Body of pancreas (tissue), 4 donors: ENCODE measurements around the gene TRMT1.

ENCODE experiments used
- POLR2A ChIP-seq, 3 donors: fragments of 450-650 bp; IDR thresholded peaks; one replicate each; pipeline ENCODE4 v1.6.1; 2016; ENCODE audit warnings: antibody characterized with exemption in 3 of 3, mild to moderate bottlenecking in 2 of 3
- TF ChIP-seq, protein P1 (sequence below), 7 experiments: fragments of 450-650 bp in 4 of 7; fragments of 200-600 bp in 3 of 7; sonication (generic) in 3 of 7; IDR thresholded peaks; one replicate each; pipeline ENCODE4 v1.5.1; 2016 to 2019; ENCODE audit warnings: antibody characterized with exemption in 7 of 7

DNA sequence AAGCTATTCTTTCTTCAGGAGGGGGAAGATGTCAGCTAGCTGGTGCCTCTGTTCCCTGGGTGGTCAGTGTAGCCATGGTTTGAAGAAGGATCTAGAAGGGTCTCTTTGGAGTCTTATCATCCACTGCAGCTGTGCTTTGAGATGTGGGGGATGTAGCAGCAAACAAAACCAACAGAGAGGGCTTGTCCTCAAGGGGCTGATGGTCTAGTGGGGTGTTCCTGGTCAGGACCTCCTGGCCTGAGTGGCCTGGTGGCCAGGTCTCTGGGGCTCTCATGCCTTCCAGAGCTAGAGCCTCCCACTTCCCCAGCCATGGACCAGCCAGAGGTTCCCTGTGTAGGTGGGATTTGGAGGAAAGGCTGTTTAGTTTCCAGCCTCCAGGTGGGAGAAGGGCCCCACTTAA, 54.2 kb downstream of the TRMT1 start:
- TF ChIP-seq, protein P1, sequence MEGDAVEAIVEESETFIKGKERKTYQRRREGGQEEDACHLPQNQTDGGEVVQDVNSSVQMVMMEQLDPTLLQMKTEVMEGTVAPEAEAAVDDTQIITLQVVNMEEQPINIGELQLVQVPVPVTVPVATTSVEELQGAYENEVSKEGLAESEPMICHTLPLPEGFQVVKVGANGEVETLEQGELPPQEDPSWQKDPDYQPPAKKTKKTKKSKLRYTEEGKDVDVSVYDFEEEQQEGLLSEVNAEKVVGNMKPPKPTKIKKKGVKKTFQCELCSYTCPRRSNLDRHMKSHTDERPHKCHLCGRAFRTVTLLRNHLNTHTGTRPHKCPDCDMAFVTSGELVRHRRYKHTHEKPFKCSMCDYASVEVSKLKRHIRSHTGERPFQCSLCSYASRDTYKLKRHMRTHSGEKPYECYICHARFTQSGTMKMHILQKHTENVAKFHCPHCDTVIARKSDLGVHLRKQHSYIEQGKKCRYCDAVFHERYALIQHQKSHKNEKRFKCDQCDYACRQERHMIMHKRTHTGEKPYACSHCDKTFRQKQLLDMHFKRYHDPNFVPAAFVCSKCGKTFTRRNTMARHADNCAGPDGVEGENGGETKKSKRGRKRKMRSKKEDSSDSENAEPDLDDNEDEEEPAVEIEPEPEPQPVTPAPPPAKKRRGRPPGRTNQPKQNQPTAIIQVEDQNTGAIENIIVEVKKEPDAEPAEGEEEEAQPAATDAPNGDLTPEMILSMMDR (IDR thresholded peaks at IDR 0.05) = no peak
- no peak for TF ChIP-seq POLR2A (IDR thresholded peaks at IDR 0.05)
